Spleen (tissue), 11 donors: ENCODE data around the gene AKR7A3. TPM values are rescaled to one million over a fixed set of nuclear protein-coding genes. Genes with fewer than 3 reads are reported as not detected.
A peak's percentile ranks its signal among the peaks of the same experiment; 100 is the strongest.

Source experiments
- DNase-seq: peaks from one replicate; pipeline ENCODE4 v3.0.0-alpha.2; 2020
- H3K27ac ChIP-seq, 8 donors: fragments of 200-600 bp; sonication (generic) in 7 of 8; 1 replicate in 4 of 8; 2 replicates in 4 of 8; pipeline versions ENCODE4 v1.5.0 to v1.8.0; 2016 to 2021; ENCODE audit warnings: inconsistent platforms in 4 of 8, mild to moderate bottlenecking in 4 of 8, moderate library complexity in 1 of 8
- H3K27me3 ChIP-seq, 7 donors: fragments of 200-600 bp; sonication (generic) in 6 of 7; replicated peaks in 1 of 7; 1 replicate in 4 of 7; 2 replicates in 3 of 7; pipeline versions ENCODE4 v1.5.0 to v1.8.0; 2016 to 2021; ENCODE audit warnings: inconsistent platforms in 3 of 7, mild to moderate bottlenecking in 1 of 7
- H3K36me3 ChIP-seq, 6 donors: fragments of 200-600 bp; sonication (generic) in 5 of 6; 1 replicate in 4 of 6; 2 replicates in 2 of 6; pipeline versions ENCODE4 v1.5.0 to v1.8.0; 2016 to 2021; ENCODE audit warnings: inconsistent platforms in 2 of 6
- H3K4me1 ChIP-seq, 6 donors: fragments of 200-600 bp; sonication (generic) in 5 of 6; 1 replicate in 3 of 6; 2 replicates in 3 of 6; pipeline versions ENCODE4 v1.5.0 to v1.8.0; 2016 to 2021; ENCODE audit warnings: inconsistent platforms in 3 of 6
- H3K4me3 ChIP-seq, 8 donors: fragments of 200-600 bp; sonication (generic) in 7 of 8; 1 replicate in 4 of 8; 2 replicates in 4 of 8; pipeline versions ENCODE4 v1.5.0 to v1.8.0; 2016 to 2021; ENCODE audit warnings: inconsistent platforms in 4 of 8, mild to moderate bottlenecking in 4 of 8, moderate library complexity in 2 of 8
- H3K9me3 ChIP-seq, 8 donors: fragments of 200-600 bp; sonication (generic) in 7 of 8; 1 replicate in 4 of 8; 2 replicates in 4 of 8; pipeline versions ENCODE4 v1.5.0 to v1.8.0; 2016 to 2021; ENCODE audit warnings: inconsistent platforms in 4 of 8
- POLR2A ChIP-seq, 3 donors: fragments of 450-650 bp; IDR thresholded peaks; one replicate each; pipeline ENCODE4 v1.5.1; 2017; ENCODE audit warnings: antibody characterized with exemption in 3 of 3, mild to moderate bottlenecking in 1 of 3
- POLR2AphosphoS5 ChIP-seq, 3 donors: sonication (generic); formaldehyde crosslinking; IDR thresholded peaks; one replicate each; pipeline ENCODE4 v1.5.1; 2017; ENCODE audit warnings: antibody characterized with exemption in 3 of 3
- WGBS, 5 donors: extraction: QIAGEN DNeasy Blood & Tissue Kit in 3 of 5; methylation state at CpG; one replicate each; pipeline versions ENCODE4 v1.1.5 to v1.1.7; 2013 to 2018; 5-methylcytosine and 5-hydroxymethylcytosine counted together
- intact Hi-C: fragments of 100-400 bp; cut with DNase I; formaldehyde crosslinking; loops from one replicate; pipeline ENCODE4 v1.15.0; 2023; ENCODE audit warnings: low total_unique reads
- polyA plus RNA-seq, 3 donors: library from polyadenylated mRNA; stranded (reverse); fragments of 200-250 nt; gene quantifications; one replicate each; pipeline ENCODE4 v1.2.1, GENCODE V29; 2013
- total RNA-seq, 7 donors: library from RNA; depleted of rRNA in 3 of 7; stranded (reverse); fragments of >200 nt in 3 of 7; fragmentation: NEBNext Ultra II Directional in 4 of 7; extraction: Animal tissue kit (Norgen Biotek cat#: 25700) in 4 of 7; gene quantifications; one replicate each; pipeline versions ENCODE4 v1.1.0 to v1.2.1, GENCODE V29; 2016 to 2021
- TF ChIP-seq, protein P1 (sequence below), 11 experiments: fragments of 200-600 bp in 7 of 11; fragments of 450-650 bp in 4 of 11; sonication (generic) in 4 of 11; IDR thresholded peaks in 8 of 11; conservative IDR thresholded peaks in 3 of 11; 1 replicate in 7 of 11; 2 replicates in 4 of 11; pipeline versions ENCODE4 v1.4.0 to v1.8.0; 2016 to 2021; ENCODE audit warnings: antibody characterized with exemption in 11 of 11, inconsistent platforms in 4 of 11, mild to moderate bottlenecking in 1 of 11
- donor health status: healthy with polysubstance abuse.
- donor health status: DM: no; HTN: no; CAD: no; lungs with moderate emphysema.
- donor health status: DM: no; HTN: no; CAD: no.
- donor health status: Bipolar disorder and iron deficiency.
- donor health status: healthy.
- donor health status: DM: no; HTN: no; CAD: no.
- donor health status: DM: yes; HTN: yes; CAD: no.

Gene AKR7A3
- total and polyA plus RNA-seq, 10 donors, result 0.55 to 2.2 (median 1.2) TPM

DNA sequence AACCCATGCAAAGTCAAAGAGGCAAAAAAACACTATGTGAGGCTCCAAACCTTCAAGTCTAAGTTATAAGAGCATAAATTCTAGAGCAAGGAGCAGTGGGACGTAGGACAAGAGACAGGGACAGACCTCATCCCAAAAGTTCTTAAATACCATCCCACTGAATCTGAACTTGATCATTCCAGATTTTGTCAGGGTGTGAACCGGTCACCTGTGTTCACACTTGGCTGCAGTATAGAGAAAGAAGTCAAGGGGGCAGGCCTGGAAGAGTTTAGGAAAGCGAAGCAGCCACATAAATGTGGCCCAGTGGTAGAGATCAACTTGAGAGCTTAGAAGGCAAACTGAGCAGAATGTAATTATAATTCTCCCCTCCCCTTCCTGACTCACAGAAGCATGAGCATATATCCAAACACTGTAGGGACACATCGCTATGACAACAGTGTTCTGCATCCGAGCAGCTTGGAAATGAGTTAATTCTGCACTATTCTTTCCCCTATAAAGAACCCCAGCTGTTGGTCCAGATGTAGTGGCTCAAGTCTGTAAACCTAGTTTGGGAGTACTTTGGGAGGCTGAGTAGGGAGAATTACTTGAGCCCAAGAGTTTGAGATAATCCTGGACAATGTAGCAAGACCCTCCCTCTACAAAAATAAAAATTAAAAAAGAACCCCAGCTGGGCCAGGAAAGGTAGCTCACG is 20.7 kb upstream of the AKR7A3 start:
- 84 to 95% (median 91%) methylated on average over 6 of the region's 6 CpGs for WGBS, 5 donors
- Histone ChIP-seq H3K27me3 (no peaks in the 10 kb centered on the region), H3K9me3 (no peaks in the 10 kb centered on the region), H3K4me3 (no peak overlapping the region), H3K4me1 (peaks cover 23 to 42% (median 32%) of the 10 kb centered on the region in 6 donors), H3K36me3 (peaks cover 0 to 44% (median 41%) of the 10 kb centered on the region in 6 donors), H3K27ac (no peak overlapping the region)
- no peak for TF ChIP-seq POLR2A (IDR thresholded peaks at IDR 0.05)
- TF ChIP-seq, protein P1, sequence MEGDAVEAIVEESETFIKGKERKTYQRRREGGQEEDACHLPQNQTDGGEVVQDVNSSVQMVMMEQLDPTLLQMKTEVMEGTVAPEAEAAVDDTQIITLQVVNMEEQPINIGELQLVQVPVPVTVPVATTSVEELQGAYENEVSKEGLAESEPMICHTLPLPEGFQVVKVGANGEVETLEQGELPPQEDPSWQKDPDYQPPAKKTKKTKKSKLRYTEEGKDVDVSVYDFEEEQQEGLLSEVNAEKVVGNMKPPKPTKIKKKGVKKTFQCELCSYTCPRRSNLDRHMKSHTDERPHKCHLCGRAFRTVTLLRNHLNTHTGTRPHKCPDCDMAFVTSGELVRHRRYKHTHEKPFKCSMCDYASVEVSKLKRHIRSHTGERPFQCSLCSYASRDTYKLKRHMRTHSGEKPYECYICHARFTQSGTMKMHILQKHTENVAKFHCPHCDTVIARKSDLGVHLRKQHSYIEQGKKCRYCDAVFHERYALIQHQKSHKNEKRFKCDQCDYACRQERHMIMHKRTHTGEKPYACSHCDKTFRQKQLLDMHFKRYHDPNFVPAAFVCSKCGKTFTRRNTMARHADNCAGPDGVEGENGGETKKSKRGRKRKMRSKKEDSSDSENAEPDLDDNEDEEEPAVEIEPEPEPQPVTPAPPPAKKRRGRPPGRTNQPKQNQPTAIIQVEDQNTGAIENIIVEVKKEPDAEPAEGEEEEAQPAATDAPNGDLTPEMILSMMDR (IDR thresholded peaks at IDR 0.05 in 8 of 11, conservative IDR thresholded peaks at IDR 0.05 in 3 of 11), result no peak
- no peak for DNase-seq
- intact Hi-C loops, result no loop called here

DNA sequence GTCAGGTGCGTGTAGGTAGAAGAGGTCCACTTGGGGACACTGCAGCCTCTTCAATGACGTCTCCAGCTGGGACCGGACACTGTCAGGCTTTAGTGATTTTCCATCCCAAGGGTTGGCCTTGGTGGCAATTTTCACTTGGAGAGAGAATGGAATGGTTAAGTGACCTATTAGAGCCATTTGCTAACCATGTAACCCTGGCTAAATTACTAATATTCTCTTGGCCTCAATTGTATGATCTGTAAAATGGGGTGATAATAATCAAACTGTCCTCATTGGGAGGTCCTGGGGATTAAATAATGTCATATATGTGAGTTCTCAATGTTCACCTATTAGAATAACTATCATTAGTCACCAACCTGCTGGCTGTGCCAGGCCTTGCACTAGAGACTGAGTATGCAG is 19.9 kb upstream of the AKR7A3 start:
- no peak for DNase-seq
- Histone ChIP-seq H3K4me1 (peaks cover 15 to 34% (median 24%) of the 10 kb centered on the region in 6 donors), H3K4me3 (no peak overlapping the region), H3K27ac (no peak overlapping the region), H3K27me3 (no peaks in the 10 kb centered on the region), H3K36me3 (peaks cover 0 to 51% (median 49%) of the 10 kb centered on the region in 6 donors), H3K9me3 (no peaks in the 10 kb centered on the region)
- WGBS, 5 donors, result 92 to 100% (median 100%) methylated on average over 3 of the region's 3 CpGs
- intact Hi-C loops, result no loop called here
- TF ChIP-seq, protein P1 (IDR thresholded peaks at IDR 0.05 in 8 of 11, conservative IDR thresholded peaks at IDR 0.05 in 3 of 11), result no peak
- TF ChIP-seq POLR2A (IDR thresholded peaks at IDR 0.05) (no peak), POLR2AphosphoS5 (IDR thresholded peaks at IDR 0.05) (no peak)

DNA sequence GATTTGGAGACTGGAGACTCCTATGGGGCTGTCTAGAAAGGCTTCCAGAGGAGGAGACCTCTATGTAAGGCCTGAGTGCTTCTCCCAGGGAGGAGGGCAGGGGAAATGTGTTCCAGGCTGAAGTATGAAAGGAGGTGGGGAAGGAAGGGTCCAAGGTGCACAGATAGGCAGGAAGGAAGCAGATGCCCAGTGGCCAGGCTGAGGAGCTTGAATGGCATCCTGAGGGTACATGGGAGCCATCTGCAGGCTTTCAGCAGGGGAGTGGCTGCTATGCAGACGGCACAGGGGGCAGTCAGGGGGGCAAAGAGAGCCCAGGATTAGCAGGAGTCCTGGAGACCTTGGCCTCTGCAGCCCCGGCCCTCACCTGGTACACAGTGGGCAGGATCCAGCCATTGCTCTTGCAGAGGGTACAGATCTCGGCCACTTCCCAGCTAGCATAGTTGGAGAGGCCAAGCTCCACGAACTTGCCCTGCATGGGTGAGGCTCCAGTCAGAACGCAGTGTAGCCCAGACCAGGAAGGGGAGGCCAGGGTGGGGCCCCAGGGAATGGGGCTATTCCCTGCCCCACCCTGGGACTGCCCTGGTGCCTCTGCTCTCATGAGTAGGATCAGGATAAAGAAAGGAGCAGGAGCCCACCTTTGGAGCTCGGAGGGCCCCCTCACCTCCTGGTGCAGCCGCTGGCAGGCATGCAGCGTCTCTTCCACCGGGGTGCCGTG is 19.4 kb upstream of the AKR7A3 start:
- WGBS, 5 donors, result 91 to 96% (median 94%) methylated on average over 7 to 10 of the region's 10 CpGs
- H3K27me3 ChIP-seq, result no peaks in the 10 kb centered on the region
- DNase-seq, result peak; percentile 56
- no peak overlapping the region for H3K4me3 ChIP-seq
- H3K9me3 ChIP-seq, result no peaks in the 10 kb centered on the region
- H3K36me3 ChIP-seq, result peaks cover 0 to 57% (median 55%) of the 10 kb centered on the region in 6 donors
- TF ChIP-seq POLR2A (IDR thresholded peaks at IDR 0.05) (no peak), POLR2AphosphoS5 (IDR thresholded peaks at IDR 0.05) (no peak)
- TF ChIP-seq, protein P1 (IDR thresholded peaks at IDR 0.05 in 8 of 11, conservative IDR thresholded peaks at IDR 0.05 in 3 of 11), result no peak
- H3K4me1 ChIP-seq, result peaks cover 10 to 28% (median 19%) of the 10 kb centered on the region in 6 donors
- no peak overlapping the region for H3K27ac ChIP-seq
- intact Hi-C loops, result no loop called here

DNA sequence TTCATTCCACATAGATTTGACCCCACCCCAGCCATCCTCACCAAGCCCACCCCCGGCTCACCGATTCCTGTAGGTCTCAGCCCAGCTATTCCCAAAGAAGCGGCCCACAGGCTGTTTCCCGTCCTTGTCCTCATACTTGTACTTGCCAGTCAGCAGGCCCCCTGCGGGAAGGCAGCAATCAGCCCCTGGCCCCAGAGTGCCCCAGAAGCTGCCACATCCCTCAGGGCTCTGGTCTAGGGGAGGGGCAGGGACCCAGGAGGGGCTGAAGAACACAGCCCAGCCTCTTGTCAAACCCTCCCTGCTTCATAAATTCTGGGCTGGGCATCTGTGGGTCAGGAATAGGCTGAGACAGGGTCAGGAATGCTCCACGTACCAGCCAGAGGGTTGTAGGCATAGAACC is 18.4 kb upstream of the AKR7A3 start:
- peaks cover 6 to 22% (median 12%) of the 10 kb centered on the region in 6 donors for H3K4me1 ChIP-seq
- no peak overlapping the region for H3K4me3 ChIP-seq
- no peaks in the 10 kb centered on the region for H3K9me3 ChIP-seq
- H3K27ac ChIP-seq, result no peak overlapping the region
- intact Hi-C loops, result no loop called here
- peaks cover 0 to 67% (median 59%) of the 10 kb centered on the region in 6 donors for H3K36me3 ChIP-seq
- no peaks in the 10 kb centered on the region for H3K27me3 ChIP-seq
- no peak for DNase-seq
- TF ChIP-seq POLR2A (IDR thresholded peaks at IDR 0.05) (no peak), POLR2AphosphoS5 (IDR thresholded peaks at IDR 0.05) (no peak)
- TF ChIP-seq, protein P1 (IDR thresholded peaks at IDR 0.05 in 8 of 11, conservative IDR thresholded peaks at IDR 0.05 in 3 of 11), result no peak
- WGBS, 5 donors, result 95 to 99% (median 96%) methylated on average over 6 of the region's 6 CpGs
